GM13977 (cell line): ENCODE measurements around the gene ATG12.
A peak's percentile ranks its signal among the peaks of the same experiment; 100 is the strongest.
"Not testable (repeated sequence)": the region's sequence is repeated elsewhere in the genome, so short reads cannot be mapped to it uniquely, and the experiment has no call there.

Experiments
- DNase-seq: peaks from one replicate; pipeline ENCODE4 v3.0.0; 2012; ENCODE audit warnings: low spot score
- in situ Hi-C: fragments of 300-500 bp; cut with MboI; formaldehyde crosslinking; loops from one replicate; pipeline ENCODE4 v1.12.0; 2022; ENCODE audit warnings: low sequenced_read_pairs, low pct_unique_long_range_greater_than_20kb, mixed read lengths, inconsistent platforms; ENCODE audit not compliant: unreplicated experiment
- TF ChIP-seq, protein P1 (sequence below): IDR thresholded peaks from 2 replicates; pipeline ENCODE4 v1.5.1; 2012; ENCODE audit warnings: mild to moderate bottlenecking, control low read depth; ENCODE audit not compliant: insufficient read depth; ENCODE audit errors: extremely low read depth, missing control alignments

The ATG12 gene

DNA sequence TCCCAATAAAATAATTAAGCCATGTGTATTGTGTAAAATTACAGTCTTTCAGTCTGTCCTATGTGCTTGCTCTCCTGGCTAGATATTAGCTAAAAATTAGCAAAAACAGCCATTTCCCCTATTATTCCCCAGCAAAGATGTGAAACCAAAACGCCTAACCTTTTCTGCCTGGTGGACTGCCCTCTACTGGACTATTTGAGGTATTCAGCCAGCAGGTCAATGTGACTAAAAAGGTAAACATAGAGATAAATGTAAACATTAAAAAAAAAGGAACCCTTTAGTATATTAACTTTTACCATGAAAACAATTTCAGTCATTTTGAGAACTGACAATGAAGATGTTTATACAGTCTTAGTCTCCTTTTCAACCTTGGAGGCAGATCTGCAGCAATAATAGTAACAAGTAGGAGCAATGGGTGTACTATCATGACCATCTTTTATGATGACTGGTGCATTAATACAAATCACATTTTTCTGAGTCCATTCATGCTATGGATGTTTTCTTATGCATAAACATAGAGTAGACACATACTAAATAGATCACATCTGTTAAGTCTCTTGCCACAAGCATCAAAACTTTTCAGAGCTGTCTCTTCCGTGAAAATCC, 10.1 kb downstream of the ATG12 start:
- peak; percentile 46 for DNase-seq
- TF ChIP-seq, protein P1, sequence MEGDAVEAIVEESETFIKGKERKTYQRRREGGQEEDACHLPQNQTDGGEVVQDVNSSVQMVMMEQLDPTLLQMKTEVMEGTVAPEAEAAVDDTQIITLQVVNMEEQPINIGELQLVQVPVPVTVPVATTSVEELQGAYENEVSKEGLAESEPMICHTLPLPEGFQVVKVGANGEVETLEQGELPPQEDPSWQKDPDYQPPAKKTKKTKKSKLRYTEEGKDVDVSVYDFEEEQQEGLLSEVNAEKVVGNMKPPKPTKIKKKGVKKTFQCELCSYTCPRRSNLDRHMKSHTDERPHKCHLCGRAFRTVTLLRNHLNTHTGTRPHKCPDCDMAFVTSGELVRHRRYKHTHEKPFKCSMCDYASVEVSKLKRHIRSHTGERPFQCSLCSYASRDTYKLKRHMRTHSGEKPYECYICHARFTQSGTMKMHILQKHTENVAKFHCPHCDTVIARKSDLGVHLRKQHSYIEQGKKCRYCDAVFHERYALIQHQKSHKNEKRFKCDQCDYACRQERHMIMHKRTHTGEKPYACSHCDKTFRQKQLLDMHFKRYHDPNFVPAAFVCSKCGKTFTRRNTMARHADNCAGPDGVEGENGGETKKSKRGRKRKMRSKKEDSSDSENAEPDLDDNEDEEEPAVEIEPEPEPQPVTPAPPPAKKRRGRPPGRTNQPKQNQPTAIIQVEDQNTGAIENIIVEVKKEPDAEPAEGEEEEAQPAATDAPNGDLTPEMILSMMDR = peak; percentile 77
- in situ Hi-C loops = loop anchor here (10.0 to 25.0 kb wide), 2 partner anchors 231 to 516 kb away; no protein-coding TSS in a partner anchor

DNA sequence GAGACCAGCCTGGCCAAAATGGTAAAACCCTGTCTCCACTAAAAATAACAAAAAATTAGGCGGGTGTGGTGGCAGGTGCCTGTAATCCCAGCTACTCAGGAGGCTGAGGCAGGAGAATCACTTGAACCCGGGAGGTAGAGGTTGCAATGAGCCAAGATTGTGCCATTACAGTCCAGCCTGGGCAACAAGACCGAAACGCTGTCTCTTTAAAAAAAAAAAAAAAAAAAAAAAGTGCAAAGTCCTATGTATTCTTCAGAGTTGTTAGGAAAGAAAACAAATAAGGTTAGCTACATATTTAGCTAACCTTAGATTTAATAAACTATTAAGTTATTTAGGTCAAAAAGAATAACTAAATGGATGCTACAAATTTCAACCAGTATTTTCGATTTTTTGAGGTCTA, 11.5 kb downstream of the ATG12 start:
- TF ChIP-seq, protein P1 = no peak
- DNase-seq = no peak
- in situ Hi-C loops = loop anchor here (10.0 to 25.0 kb wide), 2 partner anchors 232 to 515 kb away; no protein-coding TSS in a partner anchor

DNA sequence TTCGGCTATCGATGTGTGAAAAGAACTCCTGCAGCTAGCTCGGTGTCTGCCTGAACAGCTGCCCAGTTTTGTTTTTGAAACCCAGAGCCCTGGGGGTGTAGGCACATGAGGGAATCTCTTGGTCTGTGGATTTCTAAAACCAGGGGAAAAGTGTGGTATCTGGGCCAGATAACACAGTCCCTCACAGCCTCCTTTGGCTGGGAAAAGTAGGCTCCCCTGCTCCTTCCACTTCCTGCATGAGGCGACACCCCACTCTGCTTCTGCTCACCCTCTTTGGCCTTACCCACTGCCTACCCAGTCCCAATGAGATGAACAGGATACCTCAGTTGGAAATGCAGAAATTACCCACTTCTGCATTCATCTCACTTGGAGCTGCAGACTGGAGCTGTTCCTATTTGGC, 15.4 kb downstream of the ATG12 start:
- DNase-seq = no peak
- in situ Hi-C loops = loop anchor here (25.0 kb wide), 1 partner anchor 236 kb away; no protein-coding TSS in a partner anchor
- TF ChIP-seq, protein P1 = no peak

DNA sequence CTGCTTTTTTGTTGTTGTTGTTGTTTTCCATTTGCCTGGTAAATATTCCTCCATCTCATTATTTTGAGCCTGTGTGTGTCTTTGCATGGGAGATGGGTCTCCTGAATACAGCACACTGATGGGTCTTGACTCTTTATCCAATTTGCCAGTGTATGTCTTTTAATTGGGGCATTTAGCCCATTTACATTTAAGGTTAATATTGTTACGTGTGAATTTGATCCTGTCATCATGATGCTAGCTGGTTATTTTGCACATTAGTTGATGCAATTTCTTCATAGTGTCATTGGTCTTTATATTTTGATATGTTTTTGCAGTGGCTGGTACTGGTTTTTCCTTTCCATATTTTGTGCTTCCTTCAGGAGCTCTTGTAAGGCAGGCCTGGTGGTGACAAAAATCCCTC, 16.4 kb downstream of the ATG12 start:
- in situ Hi-C loops = loop anchor here (25.0 kb wide), 1 partner anchor 237 kb away; no protein-coding TSS in a partner anchor
- DNase-seq = not testable (repeated sequence)

DNA sequence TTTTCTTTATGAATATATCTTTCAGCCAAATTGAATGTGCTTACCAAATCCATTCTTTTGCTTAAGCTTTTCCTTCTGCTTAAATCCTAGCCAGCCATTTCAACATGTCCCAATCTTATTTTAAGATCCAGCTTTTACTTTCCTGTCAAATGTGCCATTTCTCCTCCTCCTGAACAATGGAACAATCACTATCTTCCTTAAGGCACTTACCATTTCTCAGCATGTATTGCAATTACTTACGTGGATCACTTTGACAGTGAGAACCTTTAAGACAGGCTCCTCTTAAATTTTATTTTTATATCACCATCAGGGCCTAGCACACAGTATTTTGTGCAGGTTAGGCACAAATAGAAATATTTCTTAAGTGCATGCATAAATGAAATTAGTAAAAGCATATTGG, 20.5 kb downstream of the ATG12 start:
- in situ Hi-C loops = no loop called here
- DNase-seq = no peak
- TF ChIP-seq, protein P1 = no peak

DNA sequence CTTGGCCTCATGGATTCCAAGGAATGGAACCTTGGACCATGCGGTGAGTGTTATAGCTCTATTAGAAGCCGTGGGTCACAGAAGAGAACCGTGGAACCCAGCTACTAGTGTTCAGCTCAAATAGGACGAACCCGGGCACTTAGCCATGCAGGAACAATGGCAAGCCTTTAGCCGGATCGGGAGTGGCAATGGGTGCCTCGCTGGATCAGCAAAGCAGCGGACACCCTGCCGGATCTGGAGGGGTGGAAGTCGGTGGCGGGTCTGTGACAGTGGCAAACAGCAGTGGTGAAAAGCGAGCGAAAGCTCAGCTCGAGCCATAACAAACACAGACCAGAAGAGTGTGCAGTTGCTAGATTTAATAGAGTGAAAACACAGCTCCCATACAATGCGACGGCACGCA, 22.5 kb downstream of the ATG12 start:
- TF ChIP-seq, protein P1 = no peak
- no peak for DNase-seq
- in situ Hi-C loops = no loop called here

DNA sequence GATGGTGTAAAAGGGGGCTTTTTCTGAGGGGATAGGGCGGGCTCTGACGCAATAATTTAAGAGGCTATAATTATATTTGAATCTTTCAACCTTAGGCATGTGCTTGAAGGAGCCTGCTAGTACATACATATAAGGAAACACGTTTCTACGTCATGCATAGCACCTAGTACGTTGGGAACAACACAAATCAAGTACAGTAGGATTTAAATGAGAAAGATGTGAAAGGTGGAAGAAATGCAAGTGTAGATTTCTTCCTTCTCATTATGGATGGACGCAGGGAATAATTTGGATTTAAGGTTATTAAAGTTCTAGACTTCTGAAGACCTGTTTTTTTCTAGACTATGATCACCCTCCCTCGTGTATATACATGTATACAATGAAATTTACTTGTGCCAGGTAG, 24.0 kb downstream of the ATG12 start:
- DNase-seq = no peak
- TF ChIP-seq, protein P1 = no peak
- in situ Hi-C loops = no loop called here
